Measurements from ENCODE around the gene TIAM1. TPM values are rescaled to one million over a fixed set of nuclear protein-coding genes. Genes with fewer than 3 reads are reported as not detected.

Gene TIAM1
- total and polyA plus RNA-seq, 2 donors from 2014 or later: 4.6 to 30.0 TPM

GRCh38 chr21:31078796-31079195, 265.3 kb downstream of the TIAM1 start:
- no peak for DNase-seq
- H3K27me3 ChIP-seq (ENCODE audit: control insufficient read depth, insufficient read depth, low read length): no peaks in the 10 kb centered on the region
- intact Hi-C loops (cut with DNase I): no loop called here
- H3K4me1 ChIP-seq (ENCODE audit: control insufficient read depth in 2 of 3, insufficient read depth in 2 of 3, low read depth in 1 of 3, low read length in 3 of 3): no peaks in the 10 kb centered on the region
- no peak overlapping the region for H3K4me3 ChIP-seq (ENCODE audit: low read length in 3 of 3)
- no peaks in the 10 kb centered on the region for H3K9me3 ChIP-seq (ENCODE audit: control insufficient read depth in 2 of 3, insufficient read depth in 1 of 3, low read length in 3 of 3)
- TF ChIP-seq CTCF (IDR thresholded peaks at IDR 0.05; ENCODE audit: borderline replicate concordance, extremely low read depth, insufficient read depth): no peak
- no peak overlapping the region for H3K27ac ChIP-seq (ENCODE audit: low read depth in 2 of 2, low read length in 2 of 2)
- H3K9ac ChIP-seq (ENCODE audit: low read length in 3 of 3): no peak overlapping the region
- H3K36me3 ChIP-seq (ENCODE audit: control insufficient read depth in 2 of 3, insufficient read depth in 3 of 3, low read length in 3 of 3): no peaks in the 10 kb centered on the region
- FAIRE-seq: no peak

- Histone ChIP-seq H3K9ac (ENCODE audit: low read length in 3 of 3) (no peak overlapping the region), H3K36me3 (ENCODE audit: control insufficient read depth in 2 of 3, insufficient read depth in 3 of 3, low read length in 3 of 3) (no peaks in the 10 kb centered on the region), H3K4me1 (ENCODE audit: control insufficient read depth in 2 of 3, insufficient read depth in 2 of 3, low read depth in 1 of 3, low read length in 3 of 3) (no peaks in the 10 kb centered on the region), H3K27ac (ENCODE audit: low read depth in 2 of 2, low read length in 2 of 2) (no peak overlapping the region), H3K27me3 (ENCODE audit: control insufficient read depth, insufficient read depth, low read length) (no peaks in the 10 kb centered on the region), H3K9me3 (ENCODE audit: control insufficient read depth in 2 of 3, insufficient read depth in 1 of 3, low read length in 3 of 3) (no peaks in the 10 kb centered on the region), H3K4me3 (ENCODE audit: low read length in 3 of 3) (no peak overlapping the region)
- intact Hi-C loops (cut with DNase I): no loop called here
- TF ChIP-seq CTCF (IDR thresholded peaks at IDR 0.05; ENCODE audit: borderline replicate concordance, extremely low read depth, insufficient read depth): no peak
- DNase-seq (no peak), FAIRE-seq (no peak)
Observed at GRCh38 chr21:31078216-31078615, 265.8 kb downstream of the TIAM1 start.

DNA sequence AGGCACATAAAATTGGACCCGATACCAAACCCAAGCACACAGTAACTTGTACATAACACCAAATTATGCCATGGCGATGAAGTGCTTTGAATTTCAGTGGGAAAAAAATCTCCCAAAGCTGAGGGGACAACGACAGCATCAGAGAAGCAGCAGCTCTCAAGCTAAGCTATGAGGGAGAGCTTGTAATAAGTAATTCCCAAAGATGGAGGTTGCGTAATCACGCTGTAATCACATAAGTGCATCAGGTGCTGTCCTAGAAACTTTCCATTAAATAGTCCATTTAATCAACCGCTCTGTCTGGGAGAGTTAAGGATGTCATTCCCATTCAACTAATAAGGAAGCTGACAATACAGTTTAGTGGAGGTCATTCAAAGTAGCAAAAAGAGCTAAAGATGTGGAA, 268.2 kb downstream of the TIAM1 start:
- intact Hi-C loops (cut with DNase I): no loop called here
- no peaks in the 10 kb centered on the region for H3K4me1 ChIP-seq (ENCODE audit: control insufficient read depth in 2 of 3, insufficient read depth in 2 of 3, low read depth in 1 of 3, low read length in 3 of 3)
- H3K27me3 ChIP-seq (ENCODE audit: control insufficient read depth, insufficient read depth, low read length): no peaks in the 10 kb centered on the region
- H3K27ac ChIP-seq (ENCODE audit: low read depth in 2 of 2, low read length in 2 of 2): no peak overlapping the region
- H3K9ac ChIP-seq (ENCODE audit: low read length in 3 of 3): no peak overlapping the region
- no peak for TF ChIP-seq CTCF (IDR thresholded peaks at IDR 0.05; ENCODE audit: borderline replicate concordance, extremely low read depth, insufficient read depth)
- no peak for DNase-seq
- FAIRE-seq: no peak
- H3K4me3 ChIP-seq (ENCODE audit: low read length in 3 of 3): no peak overlapping the region
- H3K36me3 ChIP-seq (ENCODE audit: control insufficient read depth in 2 of 3, insufficient read depth in 3 of 3, low read length in 3 of 3): no peaks in the 10 kb centered on the region
- H3K9me3 ChIP-seq (ENCODE audit: control insufficient read depth in 2 of 3, insufficient read depth in 1 of 3, low read length in 3 of 3): no peaks in the 10 kb centered on the region

GRCh38 chr21:31072533-31072932, 271.5 kb downstream of the TIAM1 start:
- Histone ChIP-seq H3K9me3 (ENCODE audit: control insufficient read depth in 2 of 3, insufficient read depth in 1 of 3, low read length in 3 of 3) (no peaks in the 10 kb centered on the region), H3K4me1 (ENCODE audit: control insufficient read depth in 2 of 3, insufficient read depth in 2 of 3, low read depth in 1 of 3, low read length in 3 of 3) (no peaks in the 10 kb centered on the region), H3K36me3 (ENCODE audit: control insufficient read depth in 2 of 3, insufficient read depth in 3 of 3, low read length in 3 of 3) (no peaks in the 10 kb centered on the region), H3K27me3 (ENCODE audit: control insufficient read depth, insufficient read depth, low read length) (no peaks in the 10 kb centered on the region), H3K4me3 (ENCODE audit: low read length in 3 of 3) (no peak overlapping the region), H3K27ac (ENCODE audit: low read depth in 2 of 2, low read length in 2 of 2) (no peak overlapping the region), H3K9ac (ENCODE audit: low read length in 3 of 3) (no peak overlapping the region)
- intact Hi-C loops (cut with DNase I): no loop called here
- DNase-seq (no peak), FAIRE-seq (no peak)
- TF ChIP-seq CTCF (IDR thresholded peaks at IDR 0.05; ENCODE audit: borderline replicate concordance, extremely low read depth, insufficient read depth): no peak

Data from kidney (tissue), 14 donors.